HG03469 (cell line): ENCODE results near the gene TSHZ3.

Experiments
- ATAC-seq: cut with Tn5 transposase; IDR thresholded peaks from one replicate; pipeline ENCODE4 v1.9.1; 2021; ENCODE audit warnings: mild to moderate bottlenecking, moderate library complexity, moderate number of reproducible peaks; ENCODE audit not compliant: unreplicated experiment

The TSHZ3 gene

DNA sequence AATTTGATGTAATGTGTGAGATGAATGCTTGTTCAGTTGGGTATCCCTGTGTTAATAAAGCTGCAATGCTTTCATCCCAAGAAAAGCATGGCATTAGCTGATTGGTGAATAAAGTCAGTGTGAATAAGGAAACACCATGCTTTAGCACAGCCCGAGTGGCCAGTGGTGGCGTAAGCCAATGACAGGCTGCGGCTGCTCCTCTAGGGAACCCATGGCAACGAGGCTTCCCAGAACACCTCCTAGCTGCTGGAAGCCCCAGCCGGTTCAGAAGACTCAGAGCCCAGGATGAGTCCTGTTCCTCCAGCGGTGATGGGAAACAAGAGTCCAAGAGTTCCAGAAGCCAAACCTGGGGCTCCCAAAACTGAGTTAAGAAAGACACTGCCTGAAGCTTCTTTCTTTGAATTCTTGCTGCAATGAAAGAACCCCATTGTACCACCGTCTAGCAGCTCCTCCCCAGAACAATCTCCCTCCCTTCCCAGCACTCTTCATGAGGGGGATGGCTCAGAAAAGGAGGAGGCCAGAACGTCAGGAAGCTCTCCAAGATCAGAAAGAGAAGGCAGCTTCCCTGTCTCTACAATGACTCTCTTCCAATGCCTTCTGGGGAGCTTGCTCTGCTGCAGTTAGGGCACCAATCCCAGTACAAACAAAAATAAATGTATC, 58.2 kb downstream of the TSHZ3 start:
- ATAC-seq = no peak

DNA sequence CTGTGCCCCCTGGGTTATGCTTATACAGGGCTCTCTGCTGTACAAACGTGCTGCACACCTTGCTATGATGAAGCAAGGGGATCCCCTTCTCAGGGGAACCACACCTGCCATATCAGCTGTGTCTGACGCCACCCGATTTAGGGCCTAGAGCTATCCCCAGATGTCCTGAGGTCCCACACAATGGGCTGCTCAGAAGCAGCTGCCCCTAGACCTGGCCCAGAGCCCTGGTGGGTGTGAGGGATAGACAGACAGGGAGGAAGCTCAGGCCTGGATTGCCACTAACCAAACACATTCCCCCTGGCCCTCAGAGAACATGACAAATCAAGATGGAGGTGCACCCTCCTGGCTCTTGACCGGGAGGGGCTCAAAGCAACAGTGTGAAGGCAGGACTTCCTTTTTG, 59.3 kb downstream of the TSHZ3 start:
- ATAC-seq = no peak

DNA sequence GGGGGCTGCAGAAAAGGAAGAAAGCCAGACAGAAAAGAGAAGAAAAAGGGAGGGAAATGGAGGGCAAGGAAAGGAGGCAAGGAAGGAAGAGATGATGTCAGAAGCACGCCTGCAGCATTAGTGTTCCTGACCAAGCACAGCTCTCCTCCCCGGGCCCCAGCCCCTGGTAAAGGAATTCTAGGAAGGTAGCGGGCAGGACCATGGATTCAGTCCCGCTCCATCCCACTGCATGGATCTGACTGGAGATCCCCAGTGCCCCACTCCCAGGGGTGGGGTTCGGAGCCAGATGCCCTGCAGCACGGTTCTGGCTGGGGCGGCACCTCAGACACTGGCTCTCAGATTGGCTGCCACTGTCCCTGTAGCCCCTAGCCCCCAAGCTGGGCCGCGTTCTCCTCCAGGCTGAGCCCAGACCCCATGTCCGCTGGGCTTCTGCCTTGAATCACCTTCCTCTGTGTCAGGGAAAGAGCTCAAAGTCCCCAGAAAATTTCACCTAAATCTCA, 59.8 kb downstream of the TSHZ3 start:
- ATAC-seq = no peak

DNA sequence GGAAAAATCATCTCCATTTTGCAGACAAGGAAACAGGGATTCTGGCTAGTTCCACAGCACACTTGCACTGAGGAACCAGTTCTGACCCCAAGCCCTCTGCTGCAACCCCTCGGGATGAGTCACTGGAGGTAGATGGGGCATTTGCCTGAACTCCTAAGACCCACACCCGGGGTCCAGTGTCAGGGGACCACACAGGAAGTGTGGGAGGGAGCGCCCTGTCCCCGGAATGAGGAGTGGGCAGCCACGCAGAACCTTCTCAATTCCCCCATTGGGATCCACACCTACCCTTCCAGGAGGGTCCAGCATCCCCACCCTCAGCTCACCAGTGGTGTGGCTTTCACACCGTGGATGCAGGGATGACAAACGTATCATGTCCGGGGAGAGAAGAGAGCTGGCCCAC, 62.7 kb downstream of the TSHZ3 start:
- ATAC-seq = no peak

DNA sequence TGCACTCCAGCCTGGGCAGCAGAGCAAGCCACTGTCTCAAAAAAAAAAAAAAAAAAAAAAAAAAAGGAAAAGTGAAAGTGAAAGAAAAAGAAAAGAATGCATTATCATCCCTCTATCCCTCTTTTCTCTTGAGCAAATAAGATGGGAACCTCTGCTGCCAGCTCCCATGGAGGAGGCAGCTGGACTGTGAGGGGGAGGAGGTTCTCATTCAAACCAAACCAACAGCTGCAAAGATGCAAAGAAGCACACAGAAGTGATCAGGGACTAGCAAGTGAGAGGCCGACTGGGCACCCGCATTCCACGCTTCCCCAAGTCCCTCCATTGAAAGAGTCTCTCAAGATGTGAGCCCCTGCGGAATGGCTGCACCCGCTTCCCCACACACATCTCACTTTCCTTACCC, 63.5 kb downstream of the TSHZ3 start:
- no peak for ATAC-seq

DNA sequence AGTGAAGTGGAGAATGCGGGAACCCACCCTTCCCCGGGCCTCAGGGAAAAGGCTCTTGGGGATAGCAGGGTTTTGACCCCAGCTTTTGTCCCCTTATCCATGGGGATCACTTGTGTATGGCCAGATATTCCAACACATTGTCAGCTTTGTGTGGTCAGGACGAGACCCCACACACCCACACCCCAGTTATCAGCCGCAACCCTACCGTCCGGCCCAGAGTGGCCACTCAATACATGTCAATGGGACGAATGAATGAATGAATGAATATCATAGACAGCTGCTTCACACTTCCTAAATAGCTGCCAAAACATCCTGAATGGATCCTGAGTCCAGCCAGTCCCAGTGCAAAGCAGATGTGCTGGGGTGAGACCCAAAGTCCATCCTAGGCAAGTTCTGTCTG, 64.6 kb downstream of the TSHZ3 start:
- no peak for ATAC-seq

DNA sequence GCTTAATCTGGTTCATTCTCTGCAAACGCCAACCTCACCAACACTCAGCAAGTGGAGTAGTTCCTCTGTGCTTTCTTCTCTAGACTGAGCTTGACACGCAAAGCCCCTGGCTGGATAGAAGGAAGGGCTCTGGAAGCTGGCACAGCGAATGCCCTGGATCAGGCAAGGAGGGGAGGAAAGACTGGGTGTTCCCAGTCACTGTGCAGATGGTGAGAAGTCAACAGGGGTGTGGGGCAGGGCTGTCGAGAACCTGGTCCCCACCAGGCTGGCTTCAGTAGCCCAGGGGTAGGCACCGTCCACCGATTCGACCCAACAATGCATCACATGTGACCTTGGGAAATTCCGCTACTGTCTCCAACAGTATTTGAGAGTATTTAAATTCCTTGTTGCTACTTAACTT, 65.5 kb downstream of the TSHZ3 start:
- ATAC-seq = no peak

DNA sequence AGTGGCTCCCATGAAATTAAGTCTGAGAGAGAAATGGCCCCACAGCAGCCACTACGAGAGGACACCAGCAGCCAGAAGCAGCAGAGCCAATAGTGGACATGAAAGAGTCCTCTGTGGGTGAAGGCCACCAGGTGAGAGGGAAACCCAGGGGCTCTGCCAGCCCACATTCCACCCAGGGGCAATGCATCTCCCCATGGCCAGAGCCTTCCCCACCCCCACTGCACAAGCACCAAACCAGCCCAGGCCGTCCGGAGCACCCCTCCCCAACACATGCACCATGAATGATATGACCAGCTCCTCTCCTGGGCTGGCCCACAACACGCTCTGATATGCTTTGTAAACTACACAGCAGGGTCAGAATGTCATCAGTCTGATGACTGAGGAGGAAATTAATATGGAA, 66.9 kb downstream of the TSHZ3 start:
- ATAC-seq = no peak

DNA sequence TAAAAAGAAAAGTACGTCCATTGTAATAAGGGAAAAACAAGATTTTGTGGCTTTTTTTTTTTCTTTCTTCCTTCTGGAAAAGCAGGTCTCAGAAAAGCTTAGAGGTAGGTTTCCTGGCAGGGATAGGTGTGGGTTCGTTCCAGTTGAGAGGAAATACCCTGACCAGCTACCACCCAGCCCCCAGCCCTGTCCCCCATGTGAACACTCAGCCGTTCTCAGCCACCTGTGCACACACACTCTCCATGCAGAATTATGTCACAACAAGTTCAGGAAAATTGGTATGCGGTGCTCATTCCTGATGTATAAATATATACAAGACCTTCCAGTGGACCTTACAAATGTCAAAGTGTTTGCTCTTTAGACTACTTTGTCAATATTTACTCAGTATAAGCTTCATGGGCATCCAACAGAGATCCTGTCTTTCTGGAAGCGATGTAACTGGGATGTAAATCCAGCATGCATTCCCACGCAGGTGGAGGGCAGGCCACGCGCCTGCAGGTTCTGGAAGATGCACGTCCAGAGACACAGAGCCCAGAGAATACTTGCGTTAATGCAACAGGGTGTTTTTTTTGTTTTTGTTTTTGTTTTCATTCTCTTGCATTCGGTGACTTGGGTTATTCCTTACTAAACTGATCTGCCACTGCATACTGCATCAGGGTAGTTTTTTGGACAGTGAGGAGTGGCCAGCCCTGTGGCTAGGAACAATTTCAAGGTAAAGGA, 68.8 kb downstream of the TSHZ3 start:
- ATAC-seq = no peak

DNA sequence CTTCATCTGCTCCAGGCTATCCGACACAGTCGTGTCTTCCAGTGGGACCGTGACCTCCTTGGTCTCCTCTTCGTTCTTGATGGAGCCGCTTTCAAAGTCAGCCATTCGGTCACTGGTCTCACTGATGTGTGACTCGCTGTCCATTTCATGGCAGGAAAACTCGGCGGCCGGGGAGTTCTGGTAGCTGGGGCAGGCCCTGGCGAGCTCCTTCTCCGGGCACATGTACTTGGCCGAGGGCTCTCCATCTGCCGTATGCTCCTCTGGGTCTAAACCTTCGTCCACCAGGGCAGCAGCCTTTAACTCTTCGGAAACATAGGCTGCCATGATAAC, 69.8 kb downstream of the TSHZ3 start:
- no peak for ATAC-seq

DNA sequence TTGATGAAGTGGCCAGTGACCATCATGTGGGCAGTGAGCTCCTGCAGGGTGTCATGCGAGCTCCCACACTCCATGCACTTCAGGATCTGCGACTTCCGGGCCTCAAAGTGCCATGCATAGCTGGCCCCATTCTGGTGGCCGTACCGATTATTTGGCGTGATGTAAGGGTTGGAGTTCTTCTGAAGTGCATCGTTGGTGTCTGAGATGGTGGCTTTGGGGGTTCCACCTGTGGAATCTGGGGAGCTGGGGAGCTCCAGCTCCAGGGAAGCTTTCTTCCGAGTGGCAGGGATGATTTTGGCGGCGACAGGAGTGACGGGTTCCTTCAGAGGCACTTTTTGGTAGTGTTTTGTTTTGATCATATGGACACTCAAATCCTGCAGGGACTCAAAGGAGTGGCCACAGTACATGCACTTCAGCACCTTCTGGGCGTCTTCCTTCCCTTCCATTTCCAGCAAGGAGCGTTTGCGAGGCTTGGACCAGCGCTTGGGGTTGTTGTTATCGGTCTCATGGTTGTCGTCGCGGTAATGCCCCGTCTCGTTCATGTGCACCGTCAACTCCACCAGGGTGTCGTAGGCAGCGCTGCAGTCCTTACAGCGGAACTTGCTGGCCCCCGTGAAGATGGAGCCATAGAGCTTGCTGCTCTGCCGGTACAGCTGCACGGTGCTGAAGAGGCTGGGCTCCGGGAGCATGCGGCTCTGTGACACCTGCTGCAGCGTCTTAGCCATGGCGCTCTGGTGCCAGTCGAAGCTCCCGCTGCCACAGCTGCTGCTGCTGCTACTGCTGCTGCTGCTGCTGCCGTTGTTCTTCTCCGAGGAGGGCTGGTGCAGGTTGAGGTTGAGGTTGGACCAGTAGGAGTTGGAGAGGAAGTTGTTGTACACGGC, 70.4 kb downstream of the TSHZ3 start:
- no peak for ATAC-seq

DNA sequence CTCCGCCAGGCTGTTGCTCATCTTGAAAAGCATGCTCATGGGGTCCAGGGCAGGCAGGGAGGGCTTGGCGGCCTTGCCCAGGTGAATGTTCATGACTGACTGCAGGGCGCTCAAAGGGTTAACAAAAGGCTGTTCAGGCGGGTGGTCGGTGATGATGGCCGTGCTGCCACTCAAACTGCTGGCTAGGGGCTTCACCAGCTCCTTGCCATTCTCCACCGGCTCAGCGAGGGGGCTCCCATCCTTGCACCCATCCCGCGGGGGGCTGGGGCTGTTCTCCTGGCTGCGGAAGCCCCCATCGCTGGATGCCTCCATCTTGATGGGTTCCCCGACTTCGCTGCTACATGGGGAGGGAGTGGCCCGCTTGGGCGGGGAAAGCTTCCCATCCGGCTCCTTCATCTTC, 71.7 kb downstream of the TSHZ3 start:
- ATAC-seq = no peak

DNA sequence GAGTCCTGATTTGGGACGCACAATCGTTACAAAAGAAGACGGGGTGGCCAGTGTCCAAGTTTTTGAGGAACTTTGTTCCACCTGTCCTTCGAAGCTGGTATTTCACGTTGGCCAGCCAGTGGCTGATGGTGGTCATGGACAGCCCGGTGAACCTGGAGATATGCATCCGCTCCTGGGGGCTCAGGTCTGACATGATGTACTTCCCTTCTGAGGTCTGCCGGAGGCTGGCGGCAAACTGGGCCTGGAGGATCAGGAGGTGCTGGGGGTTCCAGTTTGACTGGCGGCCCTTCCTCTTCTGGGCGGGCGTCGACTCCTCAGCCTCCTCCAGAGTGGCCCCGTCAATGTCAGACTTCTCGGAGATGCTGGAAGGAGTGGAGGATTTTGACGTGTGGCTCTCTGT, 72.4 kb downstream of the TSHZ3 start:
- ATAC-seq = no peak

DNA sequence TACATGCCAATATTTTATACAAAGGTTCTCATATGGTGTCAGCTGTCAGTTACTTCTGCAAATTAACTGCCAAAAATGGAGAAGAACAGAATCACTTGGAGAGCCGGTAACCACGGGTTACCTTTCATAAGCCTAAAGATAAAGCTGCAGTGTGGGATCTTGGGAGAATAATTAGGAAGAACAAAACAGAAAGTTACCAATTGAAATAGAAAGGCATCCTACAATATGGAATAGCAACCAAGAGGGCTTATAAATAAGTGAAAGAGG, 74.2 kb downstream of the TSHZ3 start:
- ATAC-seq = no peak

DNA sequence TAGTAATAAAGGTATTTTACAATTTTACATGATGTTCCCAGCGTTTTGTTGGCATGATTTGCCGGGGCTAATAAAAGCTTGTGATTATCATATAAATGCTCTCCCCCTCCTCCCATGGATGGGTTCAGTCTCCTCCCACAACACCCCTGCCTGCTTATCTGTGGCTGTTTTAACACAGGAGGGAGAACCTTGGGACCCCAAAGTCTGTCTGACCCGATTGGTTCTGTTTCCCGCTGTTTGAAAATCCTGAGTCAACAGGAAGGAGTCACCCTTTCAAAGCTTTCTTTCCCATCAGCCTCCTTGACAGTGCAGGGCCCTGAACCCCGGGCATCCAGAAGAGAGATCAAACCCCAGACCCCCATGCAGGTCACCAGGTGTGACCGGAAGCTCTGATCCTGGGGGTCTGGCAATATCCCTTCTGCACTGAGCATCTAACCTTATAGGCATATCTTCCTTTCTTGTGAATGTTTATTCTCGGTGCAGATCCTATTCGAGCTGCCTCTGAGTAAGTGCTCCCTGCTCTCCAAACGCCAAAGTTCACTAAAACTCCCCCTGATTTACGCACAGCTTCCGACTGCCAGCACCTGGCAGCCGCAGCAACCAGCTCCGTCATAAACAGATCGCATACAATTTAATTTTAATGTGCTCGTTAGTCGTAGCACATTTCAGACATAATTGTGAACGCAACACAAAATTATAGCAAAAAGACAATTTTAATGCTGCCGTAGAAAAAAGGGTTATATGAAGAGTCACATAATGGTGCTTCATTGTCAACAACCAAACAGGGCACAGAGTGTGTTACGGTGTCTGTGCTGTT, 74.8 kb downstream of the TSHZ3 start:
- ATAC-seq = no peak

DNA sequence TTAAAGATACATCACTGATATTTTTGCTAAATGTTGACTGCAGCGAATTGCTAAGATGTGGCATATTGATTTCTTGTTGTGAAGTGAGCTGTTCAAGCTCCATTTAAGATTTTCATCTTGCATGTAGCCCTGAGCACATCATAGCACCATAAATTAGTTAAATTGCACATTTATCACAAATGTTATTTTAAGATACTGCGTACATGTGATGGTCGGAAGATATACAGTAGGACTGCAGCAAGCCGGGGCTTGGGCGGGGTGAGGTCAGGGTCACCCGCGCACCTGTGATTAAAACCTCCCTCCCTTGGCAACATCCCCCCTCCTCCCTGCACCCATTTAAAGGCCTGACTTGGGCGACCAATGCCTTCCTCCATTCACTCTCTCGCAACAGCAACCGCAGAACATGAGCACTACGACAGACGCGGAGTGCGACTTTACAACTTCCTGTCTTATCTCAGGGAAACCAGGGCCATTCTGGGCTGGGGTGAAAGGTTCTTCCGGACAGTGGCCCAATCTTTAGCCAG, 76.6 kb downstream of the TSHZ3 start:
- no peak for ATAC-seq

DNA sequence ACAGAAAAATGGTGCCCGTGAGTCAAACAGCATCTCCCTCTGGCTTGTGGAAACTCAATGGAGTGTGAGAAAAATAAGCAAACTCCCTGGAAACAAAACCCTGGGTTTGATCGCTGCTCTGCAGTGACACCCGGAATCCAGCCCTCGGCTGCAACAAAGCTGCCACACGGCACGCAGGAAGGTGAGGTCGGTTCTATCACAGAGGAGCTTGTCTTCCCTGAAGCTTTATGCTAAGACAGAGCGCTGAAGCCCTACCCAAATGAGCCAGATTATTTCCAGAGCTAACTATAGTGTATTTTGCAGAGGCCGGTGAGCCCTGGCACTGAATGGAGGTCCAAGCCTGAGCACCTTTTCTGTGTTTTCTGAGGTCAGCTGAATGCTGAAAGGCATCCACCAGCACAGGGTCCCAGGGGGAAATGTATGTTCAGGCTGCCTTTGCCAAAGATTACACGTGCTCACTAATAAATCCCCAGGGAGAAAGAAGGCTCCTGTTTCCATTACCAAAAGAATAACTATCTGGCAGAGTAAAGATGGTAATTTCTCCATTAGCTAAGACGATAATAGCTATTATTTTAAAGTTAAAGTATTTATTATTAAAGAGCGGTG, 77.8 kb downstream of the TSHZ3 start:
- no peak for ATAC-seq

DNA sequence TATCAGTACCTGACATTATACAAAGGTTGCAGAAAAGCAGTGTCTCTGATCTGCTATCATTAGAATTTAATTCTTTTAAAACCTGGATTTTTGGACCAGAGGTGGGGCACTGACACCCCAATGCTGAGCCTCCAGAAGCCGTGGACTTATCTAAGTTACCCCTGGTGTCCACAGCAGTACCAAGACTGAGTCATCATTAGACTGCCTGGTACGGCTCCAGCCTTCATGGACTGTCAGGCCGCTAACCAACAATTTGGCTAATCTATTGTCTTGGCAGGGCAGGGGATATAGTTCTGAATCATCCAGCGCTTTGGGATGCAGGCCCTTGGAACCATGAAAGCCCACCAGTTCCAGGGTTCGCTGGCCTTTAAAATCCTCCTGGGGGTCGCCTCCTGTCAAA, 78.3 kb downstream of the TSHZ3 start:
- no peak for ATAC-seq

DNA sequence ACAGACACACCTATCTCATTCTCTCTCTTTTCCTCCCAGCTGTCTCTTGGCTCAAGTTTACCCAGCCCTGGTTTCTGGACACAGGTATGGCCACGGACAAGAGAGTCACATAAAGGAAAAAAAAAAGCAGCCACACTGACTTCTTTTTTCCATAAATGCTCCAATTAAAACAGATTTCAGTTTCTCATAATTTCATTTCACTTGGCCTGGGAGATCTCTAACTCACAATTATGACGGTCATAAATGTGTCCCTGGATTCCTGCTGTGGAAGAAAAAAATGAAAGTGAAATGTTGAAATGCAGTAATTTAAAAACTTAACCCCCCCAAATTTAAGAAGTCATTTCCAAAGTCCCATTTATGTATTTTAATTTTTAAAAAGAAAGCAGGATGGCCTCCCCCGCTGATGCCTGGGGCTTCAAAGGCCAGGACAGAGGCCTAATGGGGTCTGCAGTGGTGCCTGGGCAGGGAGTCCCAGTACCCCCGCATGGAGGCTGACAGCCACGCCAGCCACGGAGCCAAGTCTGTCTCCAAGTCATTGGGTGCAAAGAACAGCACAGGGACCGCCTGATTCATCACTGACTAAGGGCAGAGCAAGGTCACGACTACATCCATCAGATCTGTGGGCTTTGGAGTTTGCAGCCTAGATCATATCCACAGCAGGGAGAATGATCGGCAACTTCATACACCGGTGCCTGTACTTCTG, 79.7 kb downstream of the TSHZ3 start:
- ATAC-seq = no peak
